Measurements from ENCODE around the gene AUTS2.

The AUTS2 gene

GRCh38 chr7:69928621-69929020 is 330.3 kb downstream of the AUTS2 start:
- Histone ChIP-seq H3K4me3 (ENCODE audit: insufficient read depth, low read length, poor library complexity, severe bottlenecking) (no peak overlapping the region), H3F3A (ENCODE audit: insufficient read depth) (no peaks in the 10 kb centered on the region), H3K27me3 (ENCODE audit: low read length) (no peaks in the 10 kb centered on the region), H3K36me3 (ENCODE audit: low read length) (peaks cover 8% of the 10 kb centered on the region), H3K27ac (ENCODE audit: low read depth, low read length) (no peak overlapping the region), H3K79me2 (ENCODE audit: insufficient read depth, low read length) (peaks cover 11% of the 10 kb centered on the region; the same call in 1 of the 2 replicates), H3K4me2 (ENCODE audit: low read depth, low read length, poor library complexity, severe bottlenecking) (no peak overlapping the region), H3K9ac (ENCODE audit: low read length) (no peak overlapping the region), H4K20me1 (ENCODE audit: low read depth, low read length) (peaks cover 3% of the 10 kb centered on the region; the same call in 1 of the 2 replicates), H2AFZ (ENCODE audit: low read depth, low read length, severe bottlenecking) (no peak overlapping the region), H3K9me3 (ENCODE audit: insufficient read depth, low read length) (peaks cover 7% of the 10 kb centered on the region; the same call in 1 of the 2 replicates), H3K9me2 (replicated peaks; ENCODE audit: insufficient read depth, low read length) (no peaks in the 10 kb centered on the region)
- TF ChIP-seq CTCF (IDR thresholded peaks at IDR 0.05; ENCODE audit: insufficient read depth, low read length, poor library complexity, severe bottlenecking) (no peak), EZH2phosphoT487 (conservative IDR thresholded peaks at IDR 0.05; ENCODE audit: low read length) (no peak)

- H3K27ac ChIP-seq (ENCODE audit: low read depth, low read length), result no peak overlapping the region
- H3K9me3 ChIP-seq (ENCODE audit: insufficient read depth, low read length), result peaks cover 7% of the 10 kb centered on the region; the same call in 1 of the 2 replicates
- peaks cover 5% of the 10 kb centered on the region; the same call in 1 of the 2 replicates for H4K20me1 ChIP-seq (ENCODE audit: low read depth, low read length)
- H3K79me2 ChIP-seq (ENCODE audit: insufficient read depth, low read length), result peaks cover 12% of the 10 kb centered on the region; the same call in 1 of the 2 replicates
- no peaks in the 10 kb centered on the region for H3K9me2 ChIP-seq (replicated peaks; ENCODE audit: insufficient read depth, low read length)
- no peaks in the 10 kb centered on the region for H3F3A ChIP-seq (ENCODE audit: insufficient read depth)
- no peak overlapping the region for H2AFZ ChIP-seq (ENCODE audit: low read depth, low read length, severe bottlenecking)
- no peak overlapping the region for H3K4me3 ChIP-seq (ENCODE audit: insufficient read depth, low read length, poor library complexity, severe bottlenecking)
- H3K4me2 ChIP-seq (ENCODE audit: low read depth, low read length, poor library complexity, severe bottlenecking), result no peak overlapping the region
- no peak overlapping the region for H3K9ac ChIP-seq (ENCODE audit: low read length)
- H3K27me3 ChIP-seq (ENCODE audit: low read length), result no peaks in the 10 kb centered on the region
- no peak for TF ChIP-seq EZH2phosphoT487 (conservative IDR thresholded peaks at IDR 0.05; ENCODE audit: low read length)
- peaks cover 8% of the 10 kb centered on the region for H3K36me3 ChIP-seq (ENCODE audit: low read length)
Observed at GRCh38 chr7:69929622-69930021, 331.3 kb downstream of the AUTS2 start.

- H3K9me3 ChIP-seq (ENCODE audit: insufficient read depth, low read length), result peaks cover 7% of the 10 kb centered on the region; the same call in 1 of the 2 replicates
- H3F3A ChIP-seq (ENCODE audit: insufficient read depth), result no peaks in the 10 kb centered on the region
- H2AFZ ChIP-seq (ENCODE audit: low read depth, low read length, severe bottlenecking), result no peak overlapping the region
- H3K9ac ChIP-seq (ENCODE audit: low read length), result no peak overlapping the region
- no peak overlapping the region for H3K27ac ChIP-seq (ENCODE audit: low read depth, low read length)
- peak; percentile 66 for TF ChIP-seq CTCF (IDR thresholded peaks at IDR 0.05; ENCODE audit: insufficient read depth, low read length, poor library complexity, severe bottlenecking)
- no peak for TF ChIP-seq EZH2phosphoT487 (conservative IDR thresholded peaks at IDR 0.05; ENCODE audit: low read length)
- H3K4me2 ChIP-seq (ENCODE audit: low read depth, low read length, poor library complexity, severe bottlenecking), result no peak overlapping the region
- no peaks in the 10 kb centered on the region for H3K27me3 ChIP-seq (ENCODE audit: low read length)
- peaks cover 8% of the 10 kb centered on the region for H3K36me3 ChIP-seq (ENCODE audit: low read length)
- peaks cover 8% of the 10 kb centered on the region; the same call in 1 of the 2 replicates for H4K20me1 ChIP-seq (ENCODE audit: low read depth, low read length)
- no peak overlapping the region for H3K4me3 ChIP-seq (ENCODE audit: insufficient read depth, low read length, poor library complexity, severe bottlenecking)
- no peaks in the 10 kb centered on the region for H3K9me2 ChIP-seq (replicated peaks; ENCODE audit: insufficient read depth, low read length)
- H3K79me2 ChIP-seq (ENCODE audit: insufficient read depth, low read length), result peaks cover 8% of the 10 kb centered on the region; the same call in 1 of the 2 replicates
Observed at GRCh38 chr7:69932034-69932628, 333.9 kb downstream of the AUTS2 start.

Measured in SU-DHL-6 (cell line).